SK-N-SH treated with all-trans-retinoic acid at 6 μM for 48 hours (cell line): ENCODE measurements around the gene SOX21.

Experiments
- ATAC-seq: fragments of 200-7000 bp; cut with Tn5 transposase; 3 replicates; pipeline ENCODE4 v1.9.1; 2020; ENCODE audit warnings: mild to moderate bottlenecking, moderate library complexity
- ARNTL ChIP-seq: fragments of 450-650 bp; formaldehyde crosslinking; IDR thresholded peaks from 2 replicates; pipeline ENCODE4 v1.5.0; 2020; ENCODE audit warnings: low read depth, mild to moderate bottlenecking, moderate library complexity, borderline replicate concordance
- BACH2 ChIP-seq: fragments of 250-450 bp; sonication (Bioruptor Pico); IDR thresholded peaks from 2 replicates; pipeline ENCODE4 v1.9.0; 2021; ENCODE audit warnings: mild to moderate bottlenecking, borderline replicate concordance
- CREB5 ChIP-seq: fragments of 250-450 bp; sonication (Bioruptor Pico); IDR thresholded peaks from 2 replicates; pipeline ENCODE4 v1.5.1; 2020; ENCODE audit warnings: low read depth, mild to moderate bottlenecking, moderate library complexity
- CSDC2 ChIP-seq: fragments of 250-450 bp; sonication (Bioruptor Pico); IDR thresholded peaks from 2 replicates; pipeline ENCODE4 v1.5.0; 2020; ENCODE audit warnings: mild to moderate bottlenecking, moderate library complexity
- CSRNP3 ChIP-seq: fragments of 250-450 bp; sonication (Bioruptor Pico); IDR thresholded peaks from 2 replicates; pipeline ENCODE4 v1.5.1; 2021; ENCODE audit warnings: mild to moderate bottlenecking, moderate library complexity
- ESRRG ChIP-seq: fragments of 250-450 bp; sonication (Bioruptor Pico); IDR thresholded peaks from 2 replicates; pipeline ENCODE4 v1.6.1; 2021; ENCODE audit warnings: mild to moderate bottlenecking
- GLIS3 ChIP-seq: fragments of 250-450 bp; sonication (Bioruptor Pico); IDR thresholded peaks from 2 replicates; pipeline ENCODE4 v1.5.0; 2020; ENCODE audit warnings: mild to moderate bottlenecking, moderate library complexity
- ISL1 ChIP-seq: fragments of 250-450 bp; sonication (Bioruptor Pico); IDR thresholded peaks from 2 replicates; pipeline ENCODE4 v2.1.2; 2022; ENCODE audit warnings: mild to moderate bottlenecking, moderate library complexity
- OSR1 ChIP-seq: fragments of 250-450 bp; sonication (Bioruptor Pico); IDR thresholded peaks from 2 replicates; pipeline ENCODE4 v1.8.0; 2022; ENCODE audit warnings: moderate library complexity, mild to moderate bottlenecking, inconsistent platforms
- PATZ1 ChIP-seq: fragments of 250-450 bp; sonication (Bioruptor Pico); IDR thresholded peaks from 2 replicates; pipeline ENCODE4 v1.8.0; 2020; ENCODE audit warnings: mild to moderate bottlenecking, moderate library complexity, borderline replicate concordance
- PPARA ChIP-seq: fragments of 250-450 bp; sonication (Bioruptor Pico); IDR thresholded peaks from 2 replicates; pipeline ENCODE4 v1.5.0; 2020; ENCODE audit warnings: mild to moderate bottlenecking, borderline replicate concordance
- RARB ChIP-seq: fragments of 250-450 bp; sonication (Bioruptor Pico); IDR thresholded peaks from 2 replicates; pipeline ENCODE4 v1.8.0; 2021; ENCODE audit warnings: mild to moderate bottlenecking, moderate library complexity
- SNAI2 ChIP-seq: fragments of 250-450 bp; sonication (Bioruptor Pico); IDR thresholded peaks from 2 replicates; pipeline ENCODE4 v1.5.0; 2020; ENCODE audit warnings: mild to moderate bottlenecking, moderate library complexity
- TCF4 ChIP-seq: fragments of 250-450 bp; sonication (Bioruptor Pico); IDR thresholded peaks from 2 replicates; pipeline ENCODE4 v1.8.0; 2021; ENCODE audit warnings: mild to moderate bottlenecking, moderate library complexity, borderline replicate concordance
- TOX ChIP-seq: fragments of 250-450 bp; sonication (Bioruptor Pico); IDR thresholded peaks from 2 replicates; pipeline ENCODE4 v1.8.0; 2021; ENCODE audit warnings: mild to moderate bottlenecking, moderate library complexity, borderline replicate concordance
- TSHZ2 ChIP-seq: fragments of 250-450 bp; sonication (Bioruptor Pico); IDR thresholded peaks from 2 replicates; pipeline ENCODE4 v1.5.0; 2020; ENCODE audit warnings: mild to moderate bottlenecking, moderate library complexity
- ZC3H10 ChIP-seq: fragments of 250-450 bp; sonication (Bioruptor Pico); IDR thresholded peaks from 2 replicates; pipeline ENCODE4 v1.5.1; 2021; ENCODE audit warnings: mild to moderate bottlenecking, moderate library complexity
- ZFP3 ChIP-seq: fragments of 250-450 bp; sonication (Bioruptor Pico); IDR thresholded peaks from 2 replicates; pipeline ENCODE4 v1.5.0; 2020; ENCODE audit warnings: mild to moderate bottlenecking, moderate library complexity
- ZFP30 ChIP-seq: fragments of 450-650 bp; formaldehyde crosslinking; IDR thresholded peaks from 2 replicates; pipeline ENCODE4 v1.5.0; 2022; ENCODE audit warnings: mild to moderate bottlenecking, moderate library complexity
- ZNF565 ChIP-seq: fragments of 450-650 bp; formaldehyde crosslinking; conservative IDR thresholded peaks from 2 replicates; pipeline ENCODE4 v1.5.0; 2020; ENCODE audit warnings: low read depth, mild to moderate bottlenecking, moderate library complexity
- ZNF8 ChIP-seq: fragments of 450-650 bp; formaldehyde crosslinking; IDR thresholded peaks from 2 replicates; pipeline ENCODE4 v1.5.0; 2020; ENCODE audit warnings: mild to moderate bottlenecking, moderate library complexity

The SOX21 gene

GRCh38 chr13:94662274-94662945 is 49.9 kb downstream of the SOX21 start:
- ATAC-seq = no peak
- TF ChIP-seq CSRNP3 (CRISPR knock-in tag) (no peak), ZC3H10 (no peak), TCF4 (CRISPR knock-in tag) (peak; percentile 56; the same call in 1 of the 2 replicates), PPARA (CRISPR knock-in tag) (no peak)

GRCh38 chr13:94661406-94661805 is 50.9 kb downstream of the SOX21 start:
- ATAC-seq = no peak

GRCh38 chr13:94660695-94661326 is 51.5 kb downstream of the SOX21 start:
- ATAC-seq = peak; percentile 34; the same call in 1 of the 3 replicates
- TF ChIP-seq TOX (no peak), RARB (CRISPR knock-in tag) (no peak), GLIS3 (CRISPR knock-in tag) (no peak), CSDC2 (no peak), BACH2 (CRISPR knock-in tag) (no peak), ZNF565 (no peak), ZNF8 (no peak), PPARA (CRISPR knock-in tag) (no peak), PATZ1 (CRISPR knock-in tag) (no peak), ISL1 (CRISPR knock-in tag) (no peak), ARNTL (CRISPR knock-in tag) (no peak), ZFP3 (CRISPR knock-in tag) (no peak), ESRRG (CRISPR knock-in tag) (no peak), SNAI2 (CRISPR knock-in tag) (no peak)

More at GRCh38 chr13:94661406-94661805, 50.9 kb downstream of the SOX21 start:
- TF ChIP-seq ISL1 (CRISPR knock-in tag) (no peak), ZFP3 (CRISPR knock-in tag) (no peak), TCF4 (CRISPR knock-in tag) (no peak), CREB5 (CRISPR knock-in tag) (no peak), ZNF8 (no peak), SNAI2 (CRISPR knock-in tag) (no peak), TSHZ2 (CRISPR knock-in tag) (no peak), ZC3H10 (no peak), OSR1 (no peak), RARB (CRISPR knock-in tag) (no peak), ARNTL (CRISPR knock-in tag) (no peak), ZFP30 (CRISPR knock-in tag) (no peak)
